SK-N-SH (cell line): Measurements from ENCODE around the gene ZNF17. TPM values are rescaled to one million over a fixed set of nuclear protein-coding genes. Genes with fewer than 3 reads are reported as not detected.

Experiments
- CTCF ChIA-PET: fragments of 300-600, 350-600 bp; formaldehyde crosslinking; extraction: SDS; loops from one replicate; lab custom pipeline; 2021; lab: Yijun Ruan, JAX
- POLR2A ChIA-PET: fragments of 350-600 bp; sonication (Branson Sonifier 250); formaldehyde crosslinking; extraction: SDS; loops from one replicate; lab custom pipeline; 2020; ENCODE audit warnings: antibody characterized with exemption, inconsistent platforms; lab: Yijun Ruan, JAX
- DNase-seq: peaks from one replicate; pipeline ENCODE4 v3.0.0; 2012
- H2AFZ ChIP-seq: fragments of 200-600 bp; sonication (generic); 2 replicates; pipeline ENCODE4 v1.8.1; 2016; ENCODE audit warnings: antibody characterized with exemption, mild to moderate bottlenecking, low read depth
- H3F3A ChIP-seq: fragments of 200-600 bp; sonication (generic); replicated peaks from 2 replicates; pipeline ENCODE3; 2016; ENCODE audit warnings: antibody characterized with exemption, mild to moderate bottlenecking; ENCODE audit not compliant: insufficient read depth
- H3K27ac ChIP-seq, 2 experiments: fragments of 200-500 bp in 1 of 2; fragments of 200-600 bp in 1 of 2; sonication (Bioruptor generic) in 1 of 2; sonication (generic), shearing (Covaris generic) in 1 of 2; 2 replicates each; pipeline versions ENCODE4 v1.5.1 to v1.6.1; 2014 to 2016; ENCODE audit warnings: low read depth in 2 of 2, inconsistent platforms in 1 of 2, low read length in 1 of 2, mild to moderate bottlenecking in 1 of 2, mixed read lengths in 1 of 2
- H3K27me3 ChIP-seq: fragments of 200-600 bp; sonication (generic), shearing (Covaris generic); 2 replicates; pipeline ENCODE4 v1.6.1; 2016; ENCODE audit warnings: mixed run types; ENCODE audit not compliant: insufficient read depth
- H3K36me3 ChIP-seq, 2 experiments: fragments of 200-500 bp in 1 of 2; fragments of 200-600 bp in 1 of 2; sonication (Bioruptor generic) in 1 of 2; sonication (generic) in 1 of 2; replicated peaks in 1 of 2; 2 replicates each; pipeline versions ENCODE3 to v1.5.1; 2014 to 2016; ENCODE audit warnings: low read length in 1 of 2, mild to moderate bottlenecking in 1 of 2; ENCODE audit not compliant: insufficient read depth in 2 of 2, control insufficient read depth in 1 of 2
- H3K4me1 ChIP-seq, 2 experiments: fragments of 200-500 bp in 1 of 2; fragments of 200-600 bp in 1 of 2; sonication (Bioruptor generic) in 1 of 2; sonication (generic), shearing (Covaris generic) in 1 of 2; 2 replicates each; pipeline versions ENCODE4 v1.5.1 to v1.6.1; 2014 to 2016; ENCODE audit warnings: low read depth in 1 of 2, low read length in 1 of 2, mixed run types in 1 of 2; ENCODE audit not compliant: insufficient read depth in 2 of 2, control insufficient read depth in 1 of 2
- H3K4me2 ChIP-seq: fragments of 200-600 bp; sonication (generic), shearing (Covaris generic); 2 replicates; pipeline ENCODE4 v1.6.1; 2017; ENCODE audit warnings: mixed run types
- H3K4me3 ChIP-seq, 2 experiments: fragments of 200-500 bp in 1 of 2; fragments of 200-600 bp in 1 of 2; sonication (Bioruptor generic) in 1 of 2; sonication (generic), shearing (Covaris generic) in 1 of 2; 2 replicates each; pipeline versions ENCODE4 v1.5.1 to v1.8.1; 2014 to 2016; ENCODE audit warnings: low read depth in 2 of 2, inconsistent platforms in 1 of 2, low read length in 1 of 2, mild to moderate bottlenecking in 1 of 2, mixed read lengths in 1 of 2, moderate library complexity in 1 of 2
- H3K79me2 ChIP-seq: fragments of 200-600 bp; sonication (generic); 2 replicates; pipeline ENCODE4 v1.8.1; 2017; ENCODE audit warnings: mild to moderate bottlenecking; ENCODE audit not compliant: insufficient read depth
- H3K9ac ChIP-seq: fragments of 200-600 bp; sonication (generic); 2 replicates; pipeline ENCODE4 v1.6.1; 2017; ENCODE audit warnings: mixed run types
- H3K9me2 ChIP-seq: fragments of 200-600 bp; sonication (generic); 2 replicates; pipeline ENCODE4 v1.6.1; 2017; ENCODE audit warnings: mixed run types
- H3K9me3 ChIP-seq: fragments of 200-600 bp; sonication (generic); 2 replicates; pipeline ENCODE4 v1.6.1; 2017; ENCODE audit warnings: mixed run types, mild to moderate bottlenecking, moderate library complexity
- H4K20me1 ChIP-seq: fragments of 200-600 bp; sonication (generic); 2 replicates; pipeline ENCODE4 v1.6.1; 2017; ENCODE audit warnings: mild to moderate bottlenecking, mixed run types; ENCODE audit not compliant: insufficient read depth
- CTCF ChIP-seq: fragments of 200-600 bp; sonication (generic); IDR thresholded peaks from 2 replicates; pipeline ENCODE4 v1.6.1; 2017; ENCODE audit warnings: antibody characterized with exemption, mild to moderate bottlenecking, moderate library complexity
- EP300 ChIP-seq, 2 experiments: IDR thresholded peaks; 2 replicates each; pipeline versions ENCODE4 v1.4.0 to v1.6.1; 2012; ENCODE audit warnings: borderline replicate concordance in 1 of 2, low read depth in 1 of 2, low read length in 1 of 2
- FOXJ3 ChIP-seq: sonication (generic); formaldehyde crosslinking; IDR thresholded peaks from 2 replicates; pipeline ENCODE4 v1.5.1; 2020; ENCODE audit warnings: mild to moderate bottlenecking, missing genetic modification reagents
- MXI1 ChIP-seq: IDR thresholded peaks from 2 replicates; pipeline ENCODE4 v1.6.1; 2012; ENCODE audit warnings: mild to moderate bottlenecking, low read depth, low read length, improper control_type of control experiment
- POLR2AphosphoS5 ChIP-seq: IDR thresholded peaks from 2 replicates; pipeline ENCODE4 v1.6.1; 2012; ENCODE audit warnings: low read depth, low read length
- SIN3A ChIP-seq: IDR thresholded peaks from 2 replicates; pipeline ENCODE4 v1.6.1; 2012; ENCODE audit warnings: low read depth, mild to moderate bottlenecking, low read length, moderate library complexity, borderline replicate concordance
- SMC3 ChIP-seq: IDR thresholded peaks from 2 replicates; pipeline ENCODE4 v1.6.1; 2012; ENCODE audit warnings: low read depth, low read length, improper control_type of control experiment
- USF2 ChIP-seq: fragments of 150-350 bp; IDR thresholded peaks from 2 replicates; pipeline ENCODE4 v1.6.1; 2017; ENCODE audit warnings: antibody characterized with exemption, low read length, low read depth, borderline replicate concordance
- WGBS: methylation state at CpG from one replicate; pipeline ENCODE4 v1.1.6; 2017; ENCODE audit warnings: low lambda C conversion rate; 5-methylcytosine and 5-hydroxymethylcytosine counted together
- polyA plus RNA-seq, 3 experiments: library from polyadenylated mRNA; depleted of rRNA; stranded (reverse); fragments of >200 nt; gene quantifications; 2 replicates each; pipeline ENCODE4 v1.2.3, GENCODE V29; 2012

The ZNF17 gene
- polyA plus RNA-seq, 1 of the 3 experiments (the other 2 are of a cell fraction), result 3.9 TPM

GRCh38 chr19:57382806-57383488, 28.0 kb upstream of the ZNF17 start:
- DNase-seq, result no peak
- no peak overlapping the region for H3K27ac ChIP-seq
- CTCF ChIA-PET, result interaction anchor here (0.7 to 1.8 kb wide), 2 partner anchors 15 to 22 kb away, joined by 5 to 6 read pairs; no protein-coding TSS in a partner anchor
- no peak overlapping the region for H2AFZ ChIP-seq
- H3K79me2 ChIP-seq, result no peaks in the 10 kb centered on the region
- no peaks in the 10 kb centered on the region; the same call in 1 of the 2 replicates for H3K9me3 ChIP-seq
- no peaks in the 10 kb centered on the region for H3K4me1 ChIP-seq
- no peak overlapping the region for H3K4me2 ChIP-seq
- TF ChIP-seq EP300 (IDR thresholded peaks at IDR 0.05; ENCODE audit: borderline replicate concordance in 1 of 2, low read depth in 1 of 2, low read length in 1 of 2), result no peak
- no peak for TF ChIP-seq CTCF
- TF ChIP-seq SIN3A, result no peak
- TF ChIP-seq USF2, result no peak
- TF ChIP-seq MXI1, result no peak
- no peak for TF ChIP-seq FOXJ3 (CRISPR knock-in tag)
- POLR2A ChIA-PET, result no interaction called here
- WGBS, result 45% methylated on average over 7 of the region's 7 CpGs
- H3K4me3 ChIP-seq, result no peak overlapping the region
- H3K36me3 ChIP-seq, result peaks cover 2 to 5% of the 10 kb centered on the region in 2 experiments
- H4K20me1 ChIP-seq, result no peaks in the 10 kb centered on the region
- no peaks in the 10 kb centered on the region for H3K27me3 ChIP-seq
- no peak overlapping the region for H3K9ac ChIP-seq
- H3K9me2 ChIP-seq, result no peaks in the 10 kb centered on the region
- no peaks in the 10 kb centered on the region for H3F3A ChIP-seq

GRCh38 chr19:57389194-57389729, 21.7 kb upstream of the ZNF17 start:
- peak overlapping the region; percentile 77 to 94; a peak in 3 of 4 replicates for H3K27ac ChIP-seq
- peaks cover 0 to 5% of the 10 kb centered on the region in 2 experiments; a peak in 2 of 4 replicates for H3K4me1 ChIP-seq
- H3K36me3 ChIP-seq, result peaks cover 6 to 15% of the 10 kb centered on the region in 2 experiments
- peaks cover 12% of the 10 kb centered on the region for H3F3A ChIP-seq
- WGBS, result 66% methylated on average over 10 of the region's 11 CpGs
- H3K9ac ChIP-seq, result peak overlapping the region; percentile 92
- H3K9me3 ChIP-seq, result no peaks in the 10 kb centered on the region
- H4K20me1 ChIP-seq, result no peaks in the 10 kb centered on the region
- peak overlapping the region; percentile 99 for H2AFZ ChIP-seq
- H3K79me2 ChIP-seq, result peaks cover 43% of the 10 kb centered on the region
- peak overlapping the region; percentile 96 to 97 for H3K4me3 ChIP-seq
- ChIA-PET POLR2A (interaction anchor here (0.9 to 1.0 kb wide), 2 partner anchors 26 to 149 kb away, joined by 3 to 5 read pairs; partner anchors contain the start of genes TRAPPC2B, ZNF547 and ZNF805), CTCF (interaction anchor here (0.8 to 1.5 kb wide), 5 partner anchors 16 to 1131 kb away, joined by 3 to 8 read pairs (median 4); no protein-coding TSS in a partner anchor)
- H3K4me2 ChIP-seq, result peak overlapping the region; percentile 80
- TF ChIP-seq POLR2AphosphoS5, result peak; percentile 37; the same call in 1 of the 2 replicates
- TF ChIP-seq SMC3, result no peak
- no peaks in the 10 kb centered on the region for H3K27me3 ChIP-seq
- no peak for DNase-seq
- H3K9me2 ChIP-seq, result no peaks in the 10 kb centered on the region
